ENCODE data around the gene CMIP.
"Not testable (repeated sequence)": the region's sequence is repeated elsewhere in the genome, so short reads cannot be mapped to it uniquely, and the experiment has no call there.

The CMIP gene

GRCh38 chr16:81522108-81522701, 77.6 kb downstream of the CMIP start:
- no peak for TF ChIP-seq CTCF (IDR thresholded peaks at IDR 0.05; ENCODE audit: insufficient read depth, low read depth, low read length, missing control alignments)
- no peak for DNase-seq (ENCODE audit: low read depth)
- H3K4me3 ChIP-seq (ENCODE audit: low read depth, low read length): no peak overlapping the region

GRCh38 chr16:81522851-81523250, 78.2 kb downstream of the CMIP start:
- H3K4me3 ChIP-seq (ENCODE audit: low read depth, low read length); DNase-seq (ENCODE audit: low read depth): not testable (repeated sequence)

- DNase-seq (ENCODE audit: low read depth): no peak
- no peak overlapping the region for H3K4me3 ChIP-seq (ENCODE audit: low read depth, low read length)
- no peak for TF ChIP-seq CTCF (IDR thresholded peaks at IDR 0.05; ENCODE audit: insufficient read depth, low read depth, low read length, missing control alignments)
Measured at GRCh38 chr16:81523387-81524115, 78.9 kb downstream of the CMIP start.

GRCh38 chr16:81524382-81524781, 79.8 kb downstream of the CMIP start:
- no peak overlapping the region for H3K4me3 ChIP-seq (ENCODE audit: low read depth, low read length)
- no peak for DNase-seq (ENCODE audit: low read depth)
- TF ChIP-seq CTCF (IDR thresholded peaks at IDR 0.05; ENCODE audit: insufficient read depth, low read depth, low read length, missing control alignments): no peak

- not testable (repeated sequence) for DNase-seq (ENCODE audit: low read depth); H3K4me3 ChIP-seq (ENCODE audit: low read depth, low read length)
Measured at GRCh38 chr16:81524885-81525284, 80.3 kb downstream of the CMIP start.

GRCh38 chr16:81526199-81526598, 81.6 kb downstream of the CMIP start:
- no peak for TF ChIP-seq CTCF (IDR thresholded peaks at IDR 0.05; ENCODE audit: insufficient read depth, low read depth, low read length, missing control alignments)
- no peak overlapping the region for H3K4me3 ChIP-seq (ENCODE audit: low read depth, low read length)
- DNase-seq (ENCODE audit: low read depth): no peak

- no peak for DNase-seq (ENCODE audit: low read depth)
- TF ChIP-seq CTCF (IDR thresholded peaks at IDR 0.05; ENCODE audit: insufficient read depth, low read depth, low read length, missing control alignments): no peak
- H3K4me3 ChIP-seq (ENCODE audit: low read depth, low read length): no peak overlapping the region
Measured at GRCh38 chr16:81526935-81527334, 82.3 kb downstream of the CMIP start.

All from GM12865 (cell line).